Gastrocnemius medialis (tissue), 4 donors: ENCODE results near the gene RUNDC1. TPM values are rescaled to one million over a fixed set of nuclear protein-coding genes. Genes with fewer than 3 reads are reported as not detected.
"Not testable (repeated sequence)": the region's sequence is repeated elsewhere in the genome, so short reads cannot be mapped to it uniquely, and the experiment has no call there.

Experiments used
- ATAC-seq, 2 donors: fragments of 150-250 bp; one replicate each; pipeline ENCODE4 v1.9.1; 2016
- DNase-seq, 2 donors: peaks; one replicate each; pipeline ENCODE4 v3.0.0-alpha.2; 2019
- H3K27ac ChIP-seq, 4 donors: fragments of 200-600 bp; sonication (generic); 1 replicate in 1 of 4; 2 replicates in 3 of 4; pipeline ENCODE4 v1.5.1; 2016 to 2018; ENCODE audit warnings: mild to moderate bottlenecking in 2 of 4, moderate library complexity in 1 of 4
- H3K27me3 ChIP-seq, 3 donors: fragments of 200-600 bp; sonication (generic) in 2 of 3; 1 replicate in 1 of 3; 2 replicates in 2 of 3; pipeline versions ENCODE4 v1.5.1 to v1.6.0; 2016 to 2019; ENCODE audit warnings: mild to moderate bottlenecking in 1 of 3, moderate library complexity in 1 of 3
- H3K36me3 ChIP-seq, 2 donors: fragments of 200-600 bp; sonication (generic) in 1 of 2; one replicate each; pipeline ENCODE4 v1.5.1; 2017 to 2018
- H3K4me1 ChIP-seq, 2 donors: fragments of 200-600 bp; sonication (generic) in 1 of 2; one replicate each; pipeline ENCODE4 v1.5.1; 2016 to 2017; ENCODE audit warnings: mild to moderate bottlenecking in 2 of 2
- H3K4me3 ChIP-seq, 4 donors: fragments of 200-600 bp; sonication (generic) in 3 of 4; 1 replicate in 1 of 4; 2 replicates in 3 of 4; pipeline ENCODE4 v1.5.1; 2016 to 2019; ENCODE audit warnings: mild to moderate bottlenecking in 2 of 4
- H3K9me3 ChIP-seq, 3 donors: fragments of 200-600 bp; sonication (generic) in 2 of 3; 1 replicate in 1 of 3; 2 replicates in 2 of 3; pipeline ENCODE4 v1.5.1; 2016 to 2019
- CTCF ChIP-seq, 5 experiments: fragments of 450-650 bp in 3 of 5; fragments of 200-600 bp in 2 of 5; sonication (generic) in 2 of 5; IDR thresholded peaks in 4 of 5; conservative IDR thresholded peaks in 1 of 5; 1 replicate in 4 of 5; 2 replicates in 1 of 5; pipeline ENCODE4 v1.5.1; 2016 to 2019; ENCODE audit warnings: antibody characterized with exemption in 5 of 5, mild to moderate bottlenecking in 3 of 5, moderate library complexity in 3 of 5
- POLR2A ChIP-seq, 2 donors: fragments of 450-650 bp; IDR thresholded peaks; one replicate each; pipeline ENCODE4 v1.6.1; 2017; ENCODE audit warnings: antibody characterized with exemption in 2 of 2, mild to moderate bottlenecking in 2 of 2, moderate library complexity in 2 of 2
- in situ Hi-C, 4 donors: fragments of 200-750 bp; cut with MboI; loops; one replicate each; pipeline versions ENCODE4 v1.15.0 to v1.8.0; 2017; ENCODE audit warnings: low sequenced_read_pairs in 4 of 4
- intact Hi-C: fragments of 100-400 bp; cut with DNase I; formaldehyde crosslinking; loops from one replicate; pipeline ENCODE4 v1.15.1; 2023; ENCODE audit warnings: low total_unique reads
- total RNA-seq, 4 donors: library from RNA; depleted of rRNA; stranded (reverse); fragments of >200 nt; gene quantifications; one replicate each; pipeline versions ENCODE4 v1.1.0 to v1.2.3, GENCODE V29; 2016

RUNDC1 gene
- total RNA-seq, 4 donors from 2014 or later: 13.8 to 19.8 (median 16.4) TPM

DNA sequence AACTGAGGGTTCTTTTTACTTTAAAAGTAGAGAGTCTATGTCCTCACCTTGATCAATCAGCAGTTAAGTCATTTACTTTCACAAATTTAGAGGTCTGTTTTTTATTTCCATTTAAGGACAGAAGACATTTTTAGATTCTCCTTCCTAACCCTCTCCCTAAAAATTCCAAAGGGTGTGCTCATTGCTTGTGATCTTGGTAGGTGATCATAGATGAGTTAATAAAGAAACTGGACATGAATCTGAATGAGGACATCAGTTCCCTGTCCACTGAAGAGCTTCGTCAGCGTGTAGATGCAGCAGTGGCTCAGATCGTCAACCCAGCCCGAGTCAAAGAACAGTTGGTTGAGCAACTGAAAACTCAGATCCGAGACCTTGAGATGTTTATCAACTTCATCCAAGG, 8.8 kb downstream of the RUNDC1 start:
- Histone ChIP-seq H3K4me3 (no peak overlapping the region), H3K9me3 (no peaks in the 10 kb centered on the region), H3K27ac (no peak overlapping the region), H3K36me3 (peaks cover 0 to 85% of the 10 kb centered on the region in 2 donors), H3K27me3 (no peaks in the 10 kb centered on the region), H3K4me1 (no peaks in the 10 kb centered on the region)
- intact Hi-C loops (loop anchor here (10.0 kb wide), 1 partner anchor 786 kb away; the partner anchor contains the start of gene DUSP3), in situ Hi-C loops (no loop called here)
- DNase-seq: no peak
- ATAC-seq: no peak
- TF ChIP-seq POLR2A (IDR thresholded peaks at IDR 0.05) (no peak), CTCF (IDR thresholded peaks at IDR 0.05 in 4 of 5, conservative IDR thresholded peaks at IDR 0.05 in 1 of 5) (no peak)

DNA sequence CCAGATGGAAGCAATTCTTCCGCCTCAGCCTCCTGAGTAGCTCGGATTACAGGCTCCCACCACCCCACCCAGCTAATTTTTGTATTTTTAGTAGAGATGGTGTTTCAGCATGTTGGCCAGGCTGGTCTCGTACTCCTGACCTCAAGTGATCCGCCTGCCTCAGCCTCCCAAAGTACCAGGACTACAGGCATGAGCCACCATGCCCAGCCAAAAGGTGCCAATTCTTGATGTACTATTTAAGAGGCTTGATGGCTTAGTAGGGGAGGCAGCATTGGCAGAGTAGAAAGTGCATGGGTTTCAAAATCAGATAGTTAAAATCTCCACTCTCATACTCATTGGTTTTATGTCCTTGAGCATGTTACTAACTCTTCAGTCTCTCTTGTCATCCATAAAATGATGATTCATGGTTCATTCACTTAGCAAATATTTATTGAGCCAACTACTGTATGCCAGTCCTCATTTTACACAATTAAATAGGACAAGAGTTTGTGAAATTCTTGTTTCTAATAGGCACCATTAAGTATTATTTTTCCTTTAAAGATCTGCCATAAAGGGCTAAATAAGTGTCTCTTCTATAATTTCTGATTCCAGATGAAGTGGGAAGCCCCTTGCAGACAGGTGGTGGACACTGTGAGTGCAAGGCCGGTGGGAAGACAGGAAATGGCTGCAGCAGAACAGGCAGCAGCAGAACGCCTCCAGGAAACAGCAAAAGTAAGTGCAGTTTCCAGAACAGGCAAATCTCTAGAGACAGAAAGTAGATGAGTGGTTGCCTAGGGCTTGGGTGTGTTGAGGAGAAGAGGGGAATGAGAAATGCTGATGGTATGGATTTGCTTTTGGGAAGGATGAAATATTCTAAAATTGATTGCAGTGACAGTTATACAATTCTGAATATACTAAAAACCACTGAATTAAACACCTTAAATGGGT, 9.6 kb downstream of the RUNDC1 start:
- in situ Hi-C loops: no loop called here

DNA sequence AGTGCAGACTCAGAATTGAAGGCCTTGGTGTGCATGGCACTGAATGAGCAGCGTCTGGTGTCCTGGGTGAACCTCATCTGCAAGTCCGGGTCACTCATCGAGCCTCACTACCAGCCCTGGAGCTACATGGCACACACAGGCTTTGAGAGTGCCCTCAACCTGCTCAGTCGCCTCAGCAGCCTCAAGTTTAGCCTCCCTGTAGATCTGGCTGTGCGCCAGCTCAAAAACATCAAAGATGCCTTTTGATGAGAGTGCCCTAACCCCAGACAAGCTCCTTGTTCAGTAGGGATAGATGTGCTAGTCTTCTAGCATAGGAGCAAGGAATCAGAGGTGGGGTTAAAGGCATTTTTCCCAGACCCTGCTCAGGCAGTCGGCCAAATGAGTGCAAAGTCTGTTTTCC, 11.1 kb downstream of the RUNDC1 start:
- Histone ChIP-seq H3K4me3 (no peak overlapping the region), H3K36me3 (peaks cover 0 to 71% of the 10 kb centered on the region in 2 donors), H3K27ac (no peak overlapping the region), H3K27me3 (no peaks in the 10 kb centered on the region), H3K9me3 (no peaks in the 10 kb centered on the region), H3K4me1 (no peaks in the 10 kb centered on the region)
- no peak for DNase-seq
- no peak for ATAC-seq
- intact Hi-C loops (loop anchor here (10.0 kb wide), 1 partner anchor 323 kb away; no protein-coding TSS in a partner anchor), in situ Hi-C loops (no loop called here)
- no peak for TF ChIP-seq POLR2A (IDR thresholded peaks at IDR 0.05)
- TF ChIP-seq CTCF (IDR thresholded peaks at IDR 0.05 in 4 of 5, conservative IDR thresholded peaks at IDR 0.05 in 1 of 5): no peak

More for the DNA sequence above, 9.6 kb downstream of the RUNDC1 start:
- Histone ChIP-seq H3K36me3 (peaks cover 0 to 84% of the 10 kb centered on the region in 2 donors), H3K27me3 (no peaks in the 10 kb centered on the region), H3K27ac (no peak overlapping the region), H3K4me1 (no peaks in the 10 kb centered on the region), H3K9me3 (no peaks in the 10 kb centered on the region), H3K4me3 (no peak overlapping the region)
- TF ChIP-seq CTCF (IDR thresholded peaks at IDR 0.05 in 4 of 5, conservative IDR thresholded peaks at IDR 0.05 in 1 of 5) (no peak), POLR2A (IDR thresholded peaks at IDR 0.05) (no peak)
- no peak for ATAC-seq
- DNase-seq: no peak
- intact Hi-C loops: loop anchor here (10.0 kb wide), 2 partner anchors 325 to 785 kb away; partner anchors contain the start of gene DUSP3

- DNase-seq (no peak), ATAC-seq (no peak)
- Histone ChIP-seq H3K4me1 (peaks cover 6% of the 10 kb centered on the region in 2 donors), H3K4me3 (no peak overlapping the region), H3K9me3 (no peaks in the 10 kb centered on the region), H3K27me3 (no peaks in the 10 kb centered on the region), H3K27ac (no peak overlapping the region), H3K36me3 (peaks cover 0 to 57% of the 10 kb centered on the region in 2 donors)
- intact Hi-C loops: loop anchor here (10.0 kb wide), 1 partner anchor 322 kb away; no protein-coding TSS in a partner anchor
- in situ Hi-C loops: no loop called here
- TF ChIP-seq CTCF (IDR thresholded peaks at IDR 0.05 in 4 of 5, conservative IDR thresholded peaks at IDR 0.05 in 1 of 5) (no peak), POLR2A (IDR thresholded peaks at IDR 0.05) (no peak)
Observed at GRCh38 chr17:42992872-42993271, 12.5 kb downstream of the RUNDC1 start.

DNA sequence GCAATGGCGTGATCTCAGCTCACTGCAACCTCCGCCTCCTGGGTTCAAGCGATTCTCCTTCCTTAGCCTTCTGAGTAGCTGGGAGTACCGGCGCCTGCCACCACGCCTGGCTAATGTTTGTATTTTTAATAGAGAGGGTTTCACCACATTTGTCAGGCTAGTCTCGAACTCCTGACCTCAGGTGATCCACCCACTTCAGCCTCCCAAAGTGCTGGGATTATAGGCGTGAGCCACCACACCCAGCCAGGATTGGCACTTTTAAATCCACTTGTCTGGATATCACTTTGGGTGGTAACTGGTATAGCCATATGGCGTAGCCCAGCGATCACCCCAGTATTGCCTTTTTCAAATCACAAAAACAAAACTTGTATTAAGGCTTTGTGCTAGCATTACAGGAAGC, 13.5 kb downstream of the RUNDC1 start:
- H3K27ac ChIP-seq, H3K27me3 ChIP-seq, in situ Hi-C loops, ATAC-seq, H3K4me1 ChIP-seq, H3K4me3 ChIP-seq, H3K9me3 ChIP-seq, DNase-seq: not testable (repeated sequence)
- H3K36me3 ChIP-seq: peaks cover 0 to 47% of the 10 kb centered on the region in 2 donors
- intact Hi-C loops: loop anchor here (10.0 kb wide), 1 partner anchor 321 kb away; no protein-coding TSS in a partner anchor
